Gastroesophageal sphincter (tissue), 3 donors: ENCODE results near the gene CYLD.

Source experiments
- CTCF ChIP-seq, 4 experiments: fragments of 200-600 bp in 2 of 4; fragments of 450-650 bp in 2 of 4; sonication (generic) in 1 of 4; IDR thresholded peaks; one replicate each; pipeline ENCODE4 v1.5.1; 2017 to 2019; ENCODE audit warnings: antibody characterized with exemption in 4 of 4, mild to moderate bottlenecking in 2 of 4, moderate library complexity in 2 of 4
- POLR2AphosphoS5 ChIP-seq: sonication (generic); formaldehyde crosslinking; IDR thresholded peaks from one replicate; pipeline ENCODE4 v1.6.1; 2017; ENCODE audit warnings: antibody characterized with exemption

GRCh38 chr16:50718761-50719400, 23.0 kb upstream of the CYLD start:
- TF ChIP-seq POLR2AphosphoS5 = no peak
- TF ChIP-seq CTCF (IDR thresholded peaks at IDR 0.05) = no peak
